Gastrocnemius medialis (tissue), 4 donors: ENCODE measurements around the gene AVL9. TPM values are rescaled to one million over a fixed set of nuclear protein-coding genes. Genes with fewer than 3 reads are reported as not detected.

ENCODE experiments used
- ATAC-seq, 2 donors: fragments of 150-250 bp; one replicate each; pipeline ENCODE4 v1.9.1; 2016
- DNase-seq, 2 donors: peaks; one replicate each; pipeline ENCODE4 v3.0.0-alpha.2; 2019
- H3K27ac ChIP-seq, 4 donors: fragments of 200-600 bp; sonication (generic); 1 replicate in 1 of 4; 2 replicates in 3 of 4; pipeline ENCODE4 v1.5.1; 2016 to 2018; ENCODE audit warnings: mild to moderate bottlenecking in 2 of 4, moderate library complexity in 1 of 4
- H3K27me3 ChIP-seq, 3 donors: fragments of 200-600 bp; sonication (generic) in 2 of 3; 1 replicate in 1 of 3; 2 replicates in 2 of 3; pipeline versions ENCODE4 v1.5.1 to v1.6.0; 2016 to 2019; ENCODE audit warnings: mild to moderate bottlenecking in 1 of 3, moderate library complexity in 1 of 3
- H3K36me3 ChIP-seq, 2 donors: fragments of 200-600 bp; sonication (generic) in 1 of 2; one replicate each; pipeline ENCODE4 v1.5.1; 2017 to 2018
- H3K4me1 ChIP-seq, 2 donors: fragments of 200-600 bp; sonication (generic) in 1 of 2; one replicate each; pipeline ENCODE4 v1.5.1; 2016 to 2017; ENCODE audit warnings: mild to moderate bottlenecking in 2 of 2
- H3K4me3 ChIP-seq, 4 donors: fragments of 200-600 bp; sonication (generic) in 3 of 4; 1 replicate in 1 of 4; 2 replicates in 3 of 4; pipeline ENCODE4 v1.5.1; 2016 to 2019; ENCODE audit warnings: mild to moderate bottlenecking in 2 of 4
- H3K9me3 ChIP-seq, 3 donors: fragments of 200-600 bp; sonication (generic) in 2 of 3; 1 replicate in 1 of 3; 2 replicates in 2 of 3; pipeline ENCODE4 v1.5.1; 2016 to 2019
- POLR2A ChIP-seq, 2 donors: fragments of 450-650 bp; IDR thresholded peaks; one replicate each; pipeline ENCODE4 v1.6.1; 2017; ENCODE audit warnings: antibody characterized with exemption in 2 of 2, mild to moderate bottlenecking in 2 of 2, moderate library complexity in 2 of 2
- in situ Hi-C, 4 donors: fragments of 200-750 bp; cut with MboI; loops; one replicate each; pipeline versions ENCODE4 v1.15.0 to v1.8.0; 2017; ENCODE audit warnings: low sequenced_read_pairs in 4 of 4
- intact Hi-C: fragments of 100-400 bp; cut with DNase I; formaldehyde crosslinking; loops from one replicate; pipeline ENCODE4 v1.15.1; 2023; ENCODE audit warnings: low total_unique reads
- total RNA-seq, 4 donors: library from RNA; depleted of rRNA; stranded (reverse); fragments of >200 nt; gene quantifications; one replicate each; pipeline versions ENCODE4 v1.1.0 to v1.2.3, GENCODE V29; 2016
- TF ChIP-seq, protein P1 (sequence below), 5 experiments: fragments of 450-650 bp in 3 of 5; fragments of 200-600 bp in 2 of 5; sonication (generic) in 2 of 5; IDR thresholded peaks in 4 of 5; conservative IDR thresholded peaks in 1 of 5; 1 replicate in 4 of 5; 2 replicates in 1 of 5; pipeline ENCODE4 v1.5.1; 2016 to 2019; ENCODE audit warnings: antibody characterized with exemption in 5 of 5, mild to moderate bottlenecking in 3 of 5, moderate library complexity in 3 of 5

The AVL9 gene
- total RNA-seq, 4 donors from 2014 or later, result 22.3 to 27.6 (median 25.5) TPM

DNA sequence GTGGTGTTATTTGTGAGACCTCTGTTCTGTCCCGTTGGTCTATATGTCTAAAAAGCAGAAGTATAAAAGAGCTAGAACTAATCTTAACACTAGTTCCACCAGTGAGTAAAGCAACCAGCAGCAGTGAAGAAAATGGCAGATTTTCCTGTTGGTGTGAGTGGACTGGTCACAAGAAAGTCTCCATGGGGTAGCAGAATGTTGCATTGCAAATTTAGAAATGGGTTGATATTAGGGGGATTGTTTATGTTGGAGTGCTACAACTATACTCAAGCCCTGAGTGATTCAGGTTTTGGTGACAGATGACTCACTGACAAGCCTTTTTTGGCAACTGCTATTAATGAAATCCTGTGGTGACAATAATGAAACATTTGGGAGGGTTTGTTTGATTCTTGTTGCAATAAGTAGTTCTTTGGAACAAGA lies 5.6 kb downstream of the AVL9 start:
- Histone ChIP-seq H3K4me3 (no peak overlapping the region), H3K27ac (peak overlapping the region in 3 of 4 donors; percentile 12 to 59 (median 37)), H3K36me3 (no peaks in the 10 kb centered on the region), H3K27me3 (no peaks in the 10 kb centered on the region), H3K9me3 (no peaks in the 10 kb centered on the region), H3K4me1 (peaks cover 29 to 36% of the 10 kb centered on the region in 2 donors)
- ATAC-seq, result peak; percentile 60 to 62
- DNase-seq, result no peak
- in situ Hi-C loops (no loop called here), intact Hi-C loops (no loop called here)
- TF ChIP-seq, protein P1, sequence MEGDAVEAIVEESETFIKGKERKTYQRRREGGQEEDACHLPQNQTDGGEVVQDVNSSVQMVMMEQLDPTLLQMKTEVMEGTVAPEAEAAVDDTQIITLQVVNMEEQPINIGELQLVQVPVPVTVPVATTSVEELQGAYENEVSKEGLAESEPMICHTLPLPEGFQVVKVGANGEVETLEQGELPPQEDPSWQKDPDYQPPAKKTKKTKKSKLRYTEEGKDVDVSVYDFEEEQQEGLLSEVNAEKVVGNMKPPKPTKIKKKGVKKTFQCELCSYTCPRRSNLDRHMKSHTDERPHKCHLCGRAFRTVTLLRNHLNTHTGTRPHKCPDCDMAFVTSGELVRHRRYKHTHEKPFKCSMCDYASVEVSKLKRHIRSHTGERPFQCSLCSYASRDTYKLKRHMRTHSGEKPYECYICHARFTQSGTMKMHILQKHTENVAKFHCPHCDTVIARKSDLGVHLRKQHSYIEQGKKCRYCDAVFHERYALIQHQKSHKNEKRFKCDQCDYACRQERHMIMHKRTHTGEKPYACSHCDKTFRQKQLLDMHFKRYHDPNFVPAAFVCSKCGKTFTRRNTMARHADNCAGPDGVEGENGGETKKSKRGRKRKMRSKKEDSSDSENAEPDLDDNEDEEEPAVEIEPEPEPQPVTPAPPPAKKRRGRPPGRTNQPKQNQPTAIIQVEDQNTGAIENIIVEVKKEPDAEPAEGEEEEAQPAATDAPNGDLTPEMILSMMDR (IDR thresholded peaks at IDR 0.05 in 4 of 5, conservative IDR thresholded peaks at IDR 0.05 in 1 of 5), result no peak
- TF ChIP-seq POLR2A (IDR thresholded peaks at IDR 0.05), result no peak

DNA sequence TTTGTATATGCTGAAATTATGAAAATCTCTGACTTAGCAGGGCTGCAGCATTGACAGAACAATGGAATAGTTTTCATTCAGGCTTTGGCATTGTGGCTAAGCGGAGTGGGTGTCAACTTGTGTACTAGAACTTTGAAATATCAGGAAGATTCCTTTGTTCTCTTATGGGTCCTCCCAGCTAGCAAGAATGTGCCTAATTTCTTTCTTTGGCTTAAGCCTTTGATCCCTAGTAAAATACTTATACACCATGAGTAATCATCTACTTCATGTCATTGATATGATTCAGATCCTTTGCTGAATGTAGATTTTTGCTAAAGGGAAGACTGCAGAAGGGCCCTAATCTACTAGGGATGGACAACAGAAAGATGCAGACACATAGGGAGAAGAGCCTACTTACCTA lies 6.2 kb downstream of the AVL9 start:
- in situ Hi-C loops (no loop called here), intact Hi-C loops (no loop called here)
- H3K36me3 ChIP-seq, result no peaks in the 10 kb centered on the region
- no peak for TF ChIP-seq POLR2A (IDR thresholded peaks at IDR 0.05)
- TF ChIP-seq, protein P1 (IDR thresholded peaks at IDR 0.05 in 4 of 5, conservative IDR thresholded peaks at IDR 0.05 in 1 of 5), result no peak
- H3K4me1 ChIP-seq, result peaks cover 27 to 31% of the 10 kb centered on the region in 2 donors
- no peak for ATAC-seq
- H3K27me3 ChIP-seq, result no peaks in the 10 kb centered on the region
- no peak for DNase-seq
- H3K27ac ChIP-seq, result peak overlapping the region in 3 of 4 donors; percentile 12 to 59 (median 37)
- H3K4me3 ChIP-seq, result no peak overlapping the region
- H3K9me3 ChIP-seq, result no peaks in the 10 kb centered on the region

- Histone ChIP-seq H3K9me3 (no peaks in the 10 kb centered on the region), H3K27me3 (no peaks in the 10 kb centered on the region), H3K27ac (no peak overlapping the region), H3K4me1 (peaks cover 21 to 22% of the 10 kb centered on the region in 2 donors), H3K36me3 (no peaks in the 10 kb centered on the region), H3K4me3 (no peak overlapping the region)
- intact Hi-C loops, result no loop called here
- ATAC-seq (no peak), DNase-seq (no peak)
- in situ Hi-C loops, result no loop called here
- TF ChIP-seq POLR2A (IDR thresholded peaks at IDR 0.05), result no peak
- TF ChIP-seq, protein P1 (IDR thresholded peaks at IDR 0.05 in 4 of 5, conservative IDR thresholded peaks at IDR 0.05 in 1 of 5), result no peak
Measured at GRCh38 chr7:32502728-32503127, 7.4 kb downstream of the AVL9 start.

- Histone ChIP-seq H3K4me1 (peaks cover 10 to 13% of the 10 kb centered on the region in 2 donors), H3K27ac (no peak overlapping the region), H3K27me3 (no peaks in the 10 kb centered on the region), H3K4me3 (no peak overlapping the region), H3K9me3 (no peaks in the 10 kb centered on the region), H3K36me3 (no peaks in the 10 kb centered on the region)
- intact Hi-C loops, result no loop called here
- in situ Hi-C loops, result no loop called here
- ATAC-seq (peak; percentile 70 to 77), DNase-seq (no peak)
- TF ChIP-seq, protein P1 (IDR thresholded peaks at IDR 0.05 in 4 of 5, conservative IDR thresholded peaks at IDR 0.05 in 1 of 5), result no peak
- no peak for TF ChIP-seq POLR2A (IDR thresholded peaks at IDR 0.05)
Measured at GRCh38 chr7:32506266-32507054, 11.2 kb downstream of the AVL9 start.
